GM12878 (cell line): ENCODE results near the gene C1QTNF3. TPM values are rescaled to one million over a fixed set of nuclear protein-coding genes. Genes with fewer than 3 reads are reported as not detected.

Experiments used
- ATAC-seq: fragments of 200-7000 bp; cut with Tn5 transposase; 3 replicates; pipeline ENCODE4 v1.9.1; 2020; ENCODE audit warnings: mild to moderate bottlenecking, moderate library complexity
- BruUV-seq: library from RNA; stranded (reverse); fragments of 400-500 nt; replicated peaks from 2 replicates; lab custom pipeline; 2021; lab: Mats Ljungman, UMichigan
- CTCF ChIA-PET: fragments of 300-600 bp; sonication (Branson Sonifier 250); formaldehyde crosslinking; extraction: SDS; loops from one replicate; lab custom pipeline; 2021; ENCODE audit warnings: inconsistent platforms; lab: Yijun Ruan, JAX
- POLR2A ChIA-PET: fragments of 350-600 bp; formaldehyde crosslinking; extraction: SDS; loops from one replicate; lab custom pipeline; 2021; ENCODE audit warnings: inconsistent platforms; lab: Charles Lee
- RAD21 ChIA-PET: fragments of 300-600 bp; sonication (Branson Sonifier 250); formaldehyde crosslinking; loops from one replicate; lab custom pipeline; 2023; ENCODE audit warnings: antibody characterized with exemption; ENCODE audit not compliant: unreplicated experiment; lab: Charles Lee
- SMC1A ChIA-PET: fragments of 300-600 bp; sonication (Branson Sonifier 250); formaldehyde crosslinking; loops from one replicate; lab custom pipeline; 2023; ENCODE audit not compliant: unreplicated experiment, uncharacterized antibody; lab: Charles Lee
- DNase-seq: peaks from one replicate; pipeline ENCODE4 v3.0.0-alpha.2; 2011; ENCODE audit warnings: low read depth, low spot score
- FAIRE-seq: peaks from 3 replicates; lab custom pipeline; 2011; peaks lifted over from hg19 to GRCh38; lab: Jason Lieb, UNC
- H2AFZ ChIP-seq: 2 replicates; pipeline ENCODE4 v1.6.0; 2011; ENCODE audit warnings: low read depth, low read length, control low read depth; ENCODE audit not compliant: control insufficient read depth
- H3K27ac ChIP-seq: 2 replicates; pipeline ENCODE4 v1.5.1; 2011; ENCODE audit warnings: control low read depth; ENCODE audit not compliant: control insufficient read depth, insufficient read depth
- H3K27me3 ChIP-seq, 2 experiments: replicated peaks in 1 of 2; 2 replicates each; pipeline versions ENCODE4 v1.6.0 to v1.6.1; 2011; ENCODE audit warnings: low read length in 1 of 2; ENCODE audit not compliant: control insufficient read depth in 2 of 2, insufficient read depth in 2 of 2
- H3K36me3 ChIP-seq, 2 experiments: 2 replicates each; pipeline ENCODE4 v1.5.1; 2011; ENCODE audit warnings: low read length in 1 of 2; ENCODE audit not compliant: control insufficient read depth in 2 of 2, insufficient read depth in 2 of 2
- H3K4me1 ChIP-seq: 2 replicates; pipeline ENCODE4 v1.6.1; 2011; ENCODE audit warnings: mild to moderate bottlenecking, low read length, moderate library complexity, mixed read lengths; ENCODE audit not compliant: control insufficient read depth, insufficient read depth
- H3K4me2 ChIP-seq: 2 replicates; pipeline ENCODE4 v1.6.0; 2011; ENCODE audit warnings: control low read depth; ENCODE audit not compliant: control insufficient read depth, insufficient read depth
- H3K4me3 ChIP-seq: fragments of 200-600 bp; sonication (generic); 2 replicates; pipeline ENCODE4 v1.5.1; 2016
- H3K79me2 ChIP-seq: 2 replicates; pipeline ENCODE4 v1.6.0; 2011; ENCODE audit warnings: low read length; ENCODE audit not compliant: control insufficient read depth, insufficient read depth
- H3K9ac ChIP-seq: 2 replicates; pipeline ENCODE4 v1.8.0; 2011; ENCODE audit warnings: low read length, control low read depth, mixed read lengths; ENCODE audit not compliant: control insufficient read depth, insufficient read depth
- H3K9me3 ChIP-seq: replicated peaks from 3 replicates; pipeline ENCODE4 v1.5.1; 2011; ENCODE audit warnings: mild to moderate bottlenecking, low read length; ENCODE audit not compliant: control insufficient read depth, insufficient read depth
- H4K20me1 ChIP-seq: 2 replicates; pipeline ENCODE4 v1.6.0; 2011; ENCODE audit not compliant: control insufficient read depth, insufficient read depth
- ATF3 ChIP-seq: IDR thresholded peaks from 2 replicates; pipeline ENCODE4 v1.6.1; 2011; ENCODE audit warnings: low read depth, mild to moderate bottlenecking, low read length, moderate library complexity, borderline replicate concordance; ENCODE audit errors: extremely low read depth
- ATF7 ChIP-seq: fragments of 450-650 bp; IDR thresholded peaks from 2 replicates; pipeline ENCODE4 v1.6.1; 2016; ENCODE audit warnings: low read depth, mild to moderate bottlenecking
- BCL3 ChIP-seq: IDR thresholded peaks from 2 replicates; pipeline ENCODE4 v1.6.1; 2011; ENCODE audit warnings: borderline replicate concordance, low read depth, mild to moderate bottlenecking, moderate library complexity, low read length; ENCODE audit not compliant: insufficient read depth, poor library complexity, severe bottlenecking
- CHD1 ChIP-seq: IDR thresholded peaks from 2 replicates; pipeline ENCODE4 v1.6.1; 2012; ENCODE audit warnings: low read depth, low read length, improper control_type of control experiment
- IKZF1 ChIP-seq: fragments of 450-650 bp; conservative IDR thresholded peaks from 2 replicates; pipeline ENCODE4 v1.6.1; 2017; ENCODE audit warnings: antibody characterized with exemption, mild to moderate bottlenecking
- MAX ChIP-seq: IDR thresholded peaks from 2 replicates; pipeline ENCODE4 v1.6.1; 2012; ENCODE audit warnings: low read depth, low read length, improper control_type of control experiment
- MYB ChIP-seq: fragments of 150-350 bp; IDR thresholded peaks from 2 replicates; pipeline ENCODE4 v1.6.1; 2014; ENCODE audit warnings: mild to moderate bottlenecking, low read depth, low read length, borderline replicate concordance
- NFYB ChIP-seq: IDR thresholded peaks from 2 replicates; pipeline ENCODE4 v1.6.1; 2011; ENCODE audit warnings: low read depth, mild to moderate bottlenecking, low read length, improper control_type of control experiment, moderate library complexity; ENCODE audit not compliant: insufficient read depth
- PBX3 ChIP-seq: IDR thresholded peaks from 2 replicates; pipeline ENCODE4 v1.6.1; 2011; ENCODE audit warnings: mild to moderate bottlenecking, low read depth, low read length, moderate library complexity; ENCODE audit not compliant: insufficient replicate concordance
- RCOR1 ChIP-seq: conservative IDR thresholded peaks from 2 replicates; pipeline ENCODE4 v1.6.1; 2012; ENCODE audit warnings: low read depth, low read length, improper control_type of control experiment
- SIN3A ChIP-seq: IDR thresholded peaks from 2 replicates; pipeline ENCODE4 v1.6.1; 2012; ENCODE audit warnings: low read depth, low read length, improper control_type of control experiment
- SIX5 ChIP-seq: IDR thresholded peaks from 2 replicates; pipeline ENCODE4 v1.6.1; 2011; ENCODE audit warnings: mild to moderate bottlenecking, low read depth, low read length, moderate library complexity; ENCODE audit not compliant: severe bottlenecking
- SREBF1 ChIP-seq: IDR thresholded peaks from 2 replicates; pipeline ENCODE4 v1.6.1; 2012; ENCODE audit warnings: mild to moderate bottlenecking, low read length
- SREBF2 ChIP-seq: IDR thresholded peaks from 2 replicates; pipeline ENCODE4 v1.6.1; 2012; ENCODE audit warnings: mild to moderate bottlenecking, low read length
- TCF3 ChIP-seq: IDR thresholded peaks from 2 replicates; pipeline ENCODE4 v1.6.1; 2012; ENCODE audit warnings: low read depth, mild to moderate bottlenecking, low read length, borderline replicate concordance; ENCODE audit not compliant: insufficient read depth
- YY1 ChIP-seq: IDR thresholded peaks from 2 replicates; pipeline ENCODE4 v1.6.1; 2011; ENCODE audit warnings: low read depth, mild to moderate bottlenecking, low read length
- ZBTB4 ChIP-seq: fragments of 450-650 bp; formaldehyde crosslinking; IDR thresholded peaks from 2 replicates; pipeline ENCODE4 v1.4.0; 2022; ENCODE audit warnings: mild to moderate bottlenecking, moderate library complexity
- ZNF217 ChIP-seq: fragments of 450-650 bp; IDR thresholded peaks from 2 replicates; pipeline ENCODE4 v1.6.1; 2017; ENCODE audit warnings: antibody characterized with exemption, mild to moderate bottlenecking
- WGBS: methylation state at CpG from one replicate; pipeline ENCODE4 v1.1.6; 2016; ENCODE audit warnings: low lambda C conversion rate; ENCODE audit not compliant: insufficient replicate concordance, insufficient coverage; ENCODE audit errors: missing lambda C conversion rate; 5-methylcytosine and 5-hydroxymethylcytosine counted together
- in situ Hi-C: fragments of 300-500 bp; cut with MboI; formaldehyde crosslinking; loops from 9 replicates; pipeline ENCODE4 v1.14.3; 2018; ENCODE audit warnings: mixed read lengths
- intact Hi-C: fragments of 100-400 bp; cut with micrococcal nuclease; formaldehyde crosslinking; loops from one replicate; pipeline ENCODE4 v1.14.2; 2022; ENCODE audit not compliant: unreplicated experiment
- polyA plus RNA-seq, 11 experiments: library from polyadenylated mRNA; depleted of rRNA in 4 of 11; unstranded in 6 of 11; stranded (reverse) in 5 of 11; fragments of >200 nt; fragmentation: Nextera tagmentation in 4 of 11; fragmentation: Illumina TruSeq in 1 of 11; extraction: Ambion mirVana in 4 of 11; extraction: Trizol in 1 of 11; gene quantifications; 1 replicate in 1 of 11; 2 replicates in 10 of 11; pipeline versions ENCODE4 v1.2.1 to v1.2.3, GENCODE V29; 2011 to 2016; ENCODE audit warnings: inconsistent platforms in 2 of 11, missing spikeins in 2 of 11, low read depth in 1 of 11
- total RNA-seq, 4 experiments: library from RNA; depleted of rRNA in 3 of 4; stranded (reverse); fragments of >200 nt in 3 of 4; fragmentation: Illumina TruSeq in 1 of 4; extraction: Trizol in 1 of 4; gene quantifications; 2 replicates each; pipeline versions ENCODE4 v1.2.1 to v1.2.3, GENCODE V29; 2013 to 2021

C1QTNF3 gene
- total and polyA plus RNA-seq, 10 of the 15 experiments (the other 5 are each of a cell fraction or from before 2014, with no cell fraction given): 0.39 to 6.3 (median 1.3) TPM

GRCh38 chr5:34058532-34058931 is 15.5 kb upstream of the C1QTNF3 start:
- SMC1A ChIA-PET: interaction anchor here (1.4 kb wide), 1 partner anchor 10 kb away, joined by 5 read pairs; no protein-coding TSS in a partner anchor
- BruUV-seq: no TSS peak
- H3K4me3 ChIP-seq: no peak overlapping the region
- H3K27ac ChIP-seq: no peak overlapping the region
- CTCF ChIA-PET: no interaction called here
- DNase-seq (no peak), ATAC-seq (no peak), FAIRE-seq (no peak)
- 50% methylated on average over 2 of the region's 2 CpGs for WGBS
- no peaks in the 10 kb centered on the region for H4K20me1 ChIP-seq
- no peaks in the 10 kb centered on the region for H3K4me1 ChIP-seq
- no peaks in the 10 kb centered on the region for H3K79me2 ChIP-seq
- no peaks in the 10 kb centered on the region; the same call in 2 of the 3 replicates for H3K9me3 ChIP-seq
- in situ Hi-C loops (no loop called here), intact Hi-C loops (no loop called here)
- no peaks in the 10 kb centered on the region for H3K27me3 ChIP-seq
- H3K36me3 ChIP-seq: no peaks in the 10 kb centered on the region
- POLR2A ChIA-PET: no interaction called here
- H3K9ac ChIP-seq: no peak overlapping the region
- H2AFZ ChIP-seq: no peak overlapping the region
- RAD21 ChIA-PET: no interaction called here
- no peak overlapping the region for H3K4me2 ChIP-seq
- TF ChIP-seq SIX5: no peak
- no peak for TF ChIP-seq ZBTB4 (CRISPR knock-in tag)
- no peak for TF ChIP-seq ZNF217
- TF ChIP-seq MYB: no peak
- no peak for TF ChIP-seq SREBF2
- no peak for TF ChIP-seq YY1
- TF ChIP-seq PBX3: no peak
- TF ChIP-seq CHD1: no peak
- TF ChIP-seq SREBF1: no peak
- TF ChIP-seq MAX: no peak
- no peak for TF ChIP-seq TCF3
- no peak for TF ChIP-seq NFYB
- TF ChIP-seq BCL3: no peak
- TF ChIP-seq IKZF1: no peak
- TF ChIP-seq ATF3: no peak
- no peak for TF ChIP-seq ATF7
- TF ChIP-seq SIN3A: no peak
- no peak for TF ChIP-seq RCOR1
